Measurements from ENCODE around the gene CIDEB.

Gene CIDEB

DNA sequence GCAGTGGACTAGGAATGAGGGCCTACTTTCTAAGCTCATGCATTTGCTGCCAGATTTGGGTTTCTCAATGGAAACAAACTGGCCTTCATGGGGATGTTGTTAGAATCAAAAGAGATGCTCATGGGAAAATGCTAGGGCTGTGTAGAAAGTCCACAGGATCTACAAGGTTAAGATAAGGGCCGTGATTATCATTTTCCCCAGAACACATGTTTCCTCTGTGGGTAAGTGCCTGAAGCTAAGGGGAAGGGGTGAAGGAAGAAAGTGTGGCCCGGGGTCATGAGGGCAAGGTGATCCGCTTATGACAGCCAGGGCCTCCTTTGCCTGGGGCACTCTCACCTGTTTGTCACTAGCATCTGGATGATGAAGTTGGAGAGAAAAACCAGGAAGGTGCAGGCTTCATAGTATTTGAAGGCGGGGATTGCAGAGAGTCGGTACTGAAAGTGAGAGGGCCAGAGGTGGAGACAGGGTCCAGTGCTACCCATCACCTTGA, 17.3 kb upstream of the CIDEB start:
- H3K36me3 ChIP-seq (ENCODE audit: control insufficient read depth in 5 of 5, insufficient read depth in 5 of 5, low read length in 5 of 5), result peaks cover 0 to 62% (median 42%) of the 10 kb centered on the region in 5 donors
- no peak overlapping the region for H3K4me3 ChIP-seq (ENCODE audit: low read depth in 1 of 5, low read length in 5 of 5)
- H3K4me1 ChIP-seq (ENCODE audit: control insufficient read depth in 5 of 5, insufficient read depth in 5 of 5, low read length in 5 of 5), result peaks cover 0 to 25% (median 14%) of the 10 kb centered on the region in 5 donors
- no peaks in the 10 kb centered on the region for H3K27me3 ChIP-seq (ENCODE audit: control insufficient read depth in 5 of 5, insufficient read depth in 4 of 5, low read length in 5 of 5)
- H3K27ac ChIP-seq (ENCODE audit: low read depth, low read length), result no peak overlapping the region
- H3K9ac ChIP-seq (ENCODE audit: low read length in 5 of 5), result no peak overlapping the region
- H3K9me3 ChIP-seq (ENCODE audit: control insufficient read depth in 5 of 5, low read length in 5 of 5), result no peaks in the 10 kb centered on the region

DNA sequence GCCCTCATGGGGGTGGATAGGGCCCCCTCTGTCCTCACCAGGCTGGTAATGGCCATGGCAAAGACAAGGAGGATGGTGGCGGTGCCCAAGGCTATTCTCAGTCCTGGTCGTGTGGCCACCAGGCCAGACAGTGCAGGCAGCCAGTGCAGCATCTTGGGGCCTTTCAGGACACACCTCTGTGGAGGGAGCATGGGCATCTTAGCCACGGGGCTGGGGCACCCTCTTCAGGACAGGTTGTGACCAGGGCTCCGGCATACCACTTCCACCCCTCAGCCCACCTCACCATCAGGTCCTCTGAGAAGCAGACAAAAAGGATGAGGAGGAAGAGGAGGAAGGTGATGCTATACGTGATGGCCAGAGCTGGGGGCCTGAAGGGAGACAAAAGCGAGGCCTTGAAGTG, 16.2 kb upstream of the CIDEB start:
- Histone ChIP-seq H3K27me3 (ENCODE audit: control insufficient read depth in 5 of 5, insufficient read depth in 4 of 5, low read length in 5 of 5) (peaks cover 0 to 3% (median 0%) of the 10 kb centered on the region in 5 donors), H3K9me3 (ENCODE audit: control insufficient read depth in 5 of 5, low read length in 5 of 5) (no peaks in the 10 kb centered on the region), H3K27ac (ENCODE audit: low read depth, low read length) (no peak overlapping the region), H3K4me1 (ENCODE audit: control insufficient read depth in 5 of 5, insufficient read depth in 5 of 5, low read length in 5 of 5) (peaks cover 0 to 15% (median 12%) of the 10 kb centered on the region in 5 donors), H3K36me3 (ENCODE audit: control insufficient read depth in 5 of 5, insufficient read depth in 5 of 5, low read length in 5 of 5) (peaks cover 0 to 64% (median 47%) of the 10 kb centered on the region in 5 donors), H3K4me3 (ENCODE audit: low read depth in 1 of 5, low read length in 5 of 5) (no peak overlapping the region), H3K9ac (ENCODE audit: low read length in 5 of 5) (no peak overlapping the region)

DNA sequence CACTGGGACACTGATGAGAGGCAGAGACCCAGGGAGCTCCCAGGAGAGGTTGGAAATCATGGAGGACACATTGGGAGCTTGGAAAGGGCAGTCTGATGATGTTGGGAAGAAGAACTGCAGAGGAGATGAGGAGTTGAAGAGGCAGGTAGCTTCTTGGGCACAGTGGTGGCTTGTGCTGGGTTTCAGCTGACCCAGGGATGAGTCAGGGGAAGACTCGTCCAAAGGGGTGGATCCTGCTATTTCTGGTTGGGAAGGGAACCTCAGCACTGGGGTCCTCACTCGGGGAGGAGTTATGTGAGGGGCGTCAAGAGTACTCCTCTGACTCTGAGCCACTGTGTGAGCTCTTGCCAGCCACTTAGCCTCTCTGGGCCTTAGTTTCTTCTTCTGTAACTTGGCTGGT, 15.6 kb upstream of the CIDEB start:
- Histone ChIP-seq H3K27me3 (ENCODE audit: control insufficient read depth in 5 of 5, insufficient read depth in 4 of 5, low read length in 5 of 5) (peaks cover 0 to 9% (median 0%) of the 10 kb centered on the region in 5 donors), H3K4me3 (ENCODE audit: low read depth in 1 of 5, low read length in 5 of 5) (no peak overlapping the region), H3K4me1 (ENCODE audit: control insufficient read depth in 5 of 5, insufficient read depth in 5 of 5, low read length in 5 of 5) (peaks cover 0 to 16% (median 8%) of the 10 kb centered on the region in 5 donors), H3K9ac (ENCODE audit: low read length in 5 of 5) (no peak overlapping the region), H3K36me3 (ENCODE audit: control insufficient read depth in 5 of 5, insufficient read depth in 5 of 5, low read length in 5 of 5) (peaks cover 0 to 69% (median 51%) of the 10 kb centered on the region in 5 donors), H3K27ac (ENCODE audit: low read depth, low read length) (no peak overlapping the region), H3K9me3 (ENCODE audit: control insufficient read depth in 5 of 5, low read length in 5 of 5) (no peaks in the 10 kb centered on the region)

DNA sequence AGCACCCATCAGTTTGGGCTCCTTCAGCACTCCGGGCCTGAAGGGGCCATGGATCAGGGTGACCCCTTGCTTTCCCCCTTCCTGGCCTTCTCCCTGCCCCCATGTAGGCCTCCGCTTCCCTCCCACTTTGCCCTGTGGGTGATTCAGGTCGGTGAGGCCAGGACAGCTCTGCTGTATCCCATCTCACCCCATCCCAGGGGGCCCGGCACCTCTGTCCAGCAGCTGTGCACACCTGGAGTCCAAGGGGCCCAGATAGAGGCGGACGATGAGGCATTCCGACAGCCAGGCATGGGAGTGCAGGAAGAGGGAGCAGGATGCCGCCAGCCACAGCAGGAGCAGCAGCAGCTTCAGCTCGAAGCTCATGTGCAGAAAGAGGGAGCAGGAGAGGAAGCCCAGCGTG, 14.9 kb upstream of the CIDEB start:
- Histone ChIP-seq H3K36me3 (ENCODE audit: control insufficient read depth in 5 of 5, insufficient read depth in 5 of 5, low read length in 5 of 5) (peaks cover 0 to 73% (median 54%) of the 10 kb centered on the region in 5 donors), H3K4me1 (ENCODE audit: control insufficient read depth in 5 of 5, insufficient read depth in 5 of 5, low read length in 5 of 5) (peaks cover 0 to 18% (median 8%) of the 10 kb centered on the region in 5 donors), H3K4me3 (ENCODE audit: low read depth in 1 of 5, low read length in 5 of 5) (no peak overlapping the region), H3K9ac (ENCODE audit: low read length in 5 of 5) (no peak overlapping the region), H3K27ac (ENCODE audit: low read depth, low read length) (no peak overlapping the region), H3K9me3 (ENCODE audit: control insufficient read depth in 5 of 5, low read length in 5 of 5) (no peaks in the 10 kb centered on the region), H3K27me3 (ENCODE audit: control insufficient read depth in 5 of 5, insufficient read depth in 4 of 5, low read length in 5 of 5) (peaks cover 0 to 12% (median 0%) of the 10 kb centered on the region in 5 donors)

DNA sequence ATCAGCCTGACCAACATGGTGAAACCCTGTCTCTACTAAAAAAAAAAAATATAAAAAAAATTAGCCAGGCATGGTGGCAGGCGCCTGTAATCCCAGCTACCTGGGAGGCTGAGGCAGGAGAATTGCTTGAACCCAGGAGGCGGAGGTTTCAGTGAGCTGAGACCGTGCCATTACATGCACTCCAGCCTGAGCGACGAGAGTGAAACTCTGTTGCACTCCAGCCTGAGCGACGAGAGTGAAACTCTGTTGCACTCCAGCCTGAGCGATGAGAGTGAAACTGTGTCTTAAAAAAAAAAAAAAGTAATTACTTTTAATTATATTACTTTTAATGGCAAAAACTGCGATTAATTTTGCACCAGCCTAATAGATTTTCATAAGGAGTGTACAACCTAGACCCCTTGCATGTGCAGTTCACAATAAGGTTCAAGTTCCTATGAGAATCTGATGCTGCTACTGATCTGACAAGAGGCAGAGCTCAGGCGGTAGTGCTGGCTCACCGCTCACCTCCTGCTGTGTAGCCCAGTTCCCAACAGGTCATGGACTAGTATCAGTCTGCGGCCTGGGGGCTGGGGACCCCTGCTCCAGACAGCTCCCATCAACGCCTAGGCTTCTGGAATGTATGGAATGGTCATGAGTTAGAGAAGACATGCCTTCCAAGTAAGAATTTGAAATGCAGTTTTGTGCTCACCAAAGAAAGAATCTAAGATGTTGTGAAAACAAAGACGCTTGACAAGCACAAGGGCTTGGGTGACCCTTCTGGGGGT, 13.6 kb upstream of the CIDEB start:
- peaks cover 0 to 15% (median 0%) of the 10 kb centered on the region in 5 donors for H3K27me3 ChIP-seq (ENCODE audit: control insufficient read depth in 5 of 5, insufficient read depth in 4 of 5, low read length in 5 of 5)
- H3K36me3 ChIP-seq (ENCODE audit: control insufficient read depth in 5 of 5, insufficient read depth in 5 of 5, low read length in 5 of 5), result peaks cover 0 to 73% (median 50%) of the 10 kb centered on the region in 5 donors
- no peak overlapping the region for H3K27ac ChIP-seq (ENCODE audit: low read depth, low read length)
- no peak overlapping the region for H3K4me3 ChIP-seq (ENCODE audit: low read depth in 1 of 5, low read length in 5 of 5)
- peaks cover 0 to 20% (median 0%) of the 10 kb centered on the region in 5 donors for H3K4me1 ChIP-seq (ENCODE audit: control insufficient read depth in 5 of 5, insufficient read depth in 5 of 5, low read length in 5 of 5)
- H3K9me3 ChIP-seq (ENCODE audit: control insufficient read depth in 5 of 5, low read length in 5 of 5), result no peaks in the 10 kb centered on the region
- no peak overlapping the region for H3K9ac ChIP-seq (ENCODE audit: low read length in 5 of 5)

DNA sequence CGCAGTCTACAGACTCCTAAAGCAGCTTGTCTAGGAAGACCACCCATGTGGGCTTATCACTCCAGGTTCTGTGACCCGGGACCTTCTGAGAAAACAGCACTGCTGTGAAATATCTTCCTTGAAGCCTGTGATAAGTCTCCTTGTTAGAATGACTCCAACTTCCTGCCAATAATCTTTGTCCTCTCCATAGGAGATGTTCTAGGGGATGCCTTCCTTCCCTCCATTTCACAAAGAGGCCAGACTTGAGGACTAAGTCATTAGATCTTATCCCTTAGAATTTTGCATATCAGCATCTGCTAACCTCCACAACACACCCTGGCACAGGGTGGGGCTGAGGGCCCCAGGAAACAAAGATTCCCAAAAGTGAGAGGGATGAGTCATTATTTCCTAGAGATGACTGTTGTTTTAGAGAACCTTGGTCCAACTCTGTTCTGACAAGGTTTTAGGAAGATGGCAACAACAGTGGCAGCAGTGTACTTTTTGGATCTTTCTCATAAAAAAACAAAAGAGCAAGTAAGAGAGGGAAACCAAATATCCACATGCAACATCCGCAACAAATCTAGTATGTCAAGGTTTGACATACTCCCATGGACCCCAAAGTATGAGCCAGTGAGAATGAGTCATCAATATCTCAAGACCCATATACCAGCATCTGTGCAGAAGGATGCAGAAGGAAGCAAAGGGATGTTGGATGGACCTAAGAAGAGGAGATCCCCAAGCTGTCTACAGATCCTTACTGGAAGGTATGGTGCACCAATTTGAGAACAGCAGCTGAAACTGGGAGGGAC, 9.6 kb upstream of the CIDEB start:
- peaks cover 7 to 56% (median 38%) of the 10 kb centered on the region in 5 donors for H3K4me1 ChIP-seq (ENCODE audit: control insufficient read depth in 5 of 5, insufficient read depth in 5 of 5, low read length in 5 of 5)
- no peak overlapping the region for H3K4me3 ChIP-seq (ENCODE audit: low read depth in 1 of 5, low read length in 5 of 5)
- H3K27me3 ChIP-seq (ENCODE audit: control insufficient read depth in 5 of 5, insufficient read depth in 4 of 5, low read length in 5 of 5), result peaks cover 0 to 15% (median 0%) of the 10 kb centered on the region in 5 donors
- H3K36me3 ChIP-seq (ENCODE audit: control insufficient read depth in 5 of 5, insufficient read depth in 5 of 5, low read length in 5 of 5), result peaks cover 0 to 37% (median 27%) of the 10 kb centered on the region in 5 donors
- no peak overlapping the region for H3K9ac ChIP-seq (ENCODE audit: low read length in 5 of 5)
- H3K27ac ChIP-seq (ENCODE audit: low read depth, low read length), result no peak overlapping the region
- no peaks in the 10 kb centered on the region for H3K9me3 ChIP-seq (ENCODE audit: control insufficient read depth in 5 of 5, low read length in 5 of 5)

DNA sequence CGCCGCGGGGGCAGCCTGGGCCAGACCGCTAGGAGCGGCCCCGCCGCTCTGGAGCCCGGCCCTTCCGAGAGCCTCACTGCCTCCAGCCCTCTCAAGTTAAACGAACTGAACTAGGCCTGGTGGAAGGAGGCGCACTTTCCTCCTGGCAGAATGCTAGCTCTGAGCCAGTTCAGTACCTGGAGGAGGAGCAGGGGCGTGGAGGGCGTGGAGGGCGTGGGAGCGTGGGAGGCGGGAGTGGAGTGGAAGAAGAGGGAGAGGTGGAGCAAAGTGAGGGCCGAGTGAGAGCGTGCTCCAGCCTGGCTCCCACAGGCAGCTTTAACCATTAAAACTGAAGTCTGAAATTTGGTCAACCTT, 8.8 kb upstream of the CIDEB start:
- H3K4me1 ChIP-seq (ENCODE audit: control insufficient read depth in 5 of 5, insufficient read depth in 5 of 5, low read length in 5 of 5), result peaks cover 11 to 64% (median 45%) of the 10 kb centered on the region in 5 donors
- H3K9ac ChIP-seq (ENCODE audit: low read length in 5 of 5), result peak overlapping the region in 1 of 5 donors; percentile 5
- no peaks in the 10 kb centered on the region for H3K9me3 ChIP-seq (ENCODE audit: control insufficient read depth in 5 of 5, low read length in 5 of 5)
- peaks cover 0 to 30% (median 23%) of the 10 kb centered on the region in 5 donors for H3K36me3 ChIP-seq (ENCODE audit: control insufficient read depth in 5 of 5, insufficient read depth in 5 of 5, low read length in 5 of 5)
- H3K27me3 ChIP-seq (ENCODE audit: control insufficient read depth in 5 of 5, insufficient read depth in 4 of 5, low read length in 5 of 5), result peaks cover 0 to 15% (median 0%) of the 10 kb centered on the region in 5 donors
- peak overlapping the region in 1 of 5 donors; percentile 28 for H3K4me3 ChIP-seq (ENCODE audit: low read depth in 1 of 5, low read length in 5 of 5)
- peak overlapping the region; percentile 40 for H3K27ac ChIP-seq (ENCODE audit: low read depth, low read length)

DNA sequence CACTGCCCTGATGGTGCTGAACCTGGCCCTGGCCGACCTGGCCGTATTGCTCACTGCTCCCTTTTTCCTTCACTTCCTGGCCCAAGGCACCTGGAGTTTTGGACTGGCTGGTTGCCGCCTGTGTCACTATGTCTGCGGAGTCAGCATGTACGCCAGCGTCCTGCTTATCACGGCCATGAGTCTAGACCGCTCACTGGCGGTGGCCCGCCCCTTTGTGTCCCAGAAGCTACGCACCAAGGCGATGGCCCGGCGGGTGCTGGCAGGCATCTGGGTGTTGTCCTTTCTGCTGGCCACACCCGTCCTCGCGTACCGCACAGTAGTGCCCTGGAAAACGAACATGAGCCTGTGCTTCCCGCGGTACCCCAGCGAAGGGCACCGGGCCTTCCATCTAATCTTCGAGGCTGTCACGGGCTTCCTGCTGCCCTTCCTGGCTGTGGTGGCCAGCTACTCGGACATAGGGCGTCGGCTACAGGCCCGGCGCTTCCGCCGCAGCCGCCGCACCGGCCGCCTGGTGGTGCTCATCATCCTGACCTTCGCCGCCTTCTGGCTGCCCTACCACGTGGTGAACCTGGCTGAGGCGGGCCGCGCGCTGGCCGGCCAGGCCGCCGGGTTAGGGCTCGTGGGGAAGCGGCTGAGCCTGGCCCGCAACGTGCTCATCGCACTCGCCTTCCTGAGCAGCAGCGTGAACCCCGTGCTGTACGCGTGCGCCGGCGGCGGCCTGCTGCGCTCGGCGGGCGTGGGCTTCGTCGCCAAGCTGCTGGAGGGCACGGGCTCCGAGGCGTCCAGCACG, 8.2 kb upstream of the CIDEB start:
- peaks cover 0 to 15% (median 0%) of the 10 kb centered on the region in 5 donors for H3K27me3 ChIP-seq (ENCODE audit: control insufficient read depth in 5 of 5, insufficient read depth in 4 of 5, low read length in 5 of 5)
- H3K4me1 ChIP-seq (ENCODE audit: control insufficient read depth in 5 of 5, insufficient read depth in 5 of 5, low read length in 5 of 5), result peaks cover 11 to 70% (median 51%) of the 10 kb centered on the region in 5 donors
- peak overlapping the region in 1 of 5 donors; percentile 5 for H3K9ac ChIP-seq (ENCODE audit: low read length in 5 of 5)
- H3K9me3 ChIP-seq (ENCODE audit: control insufficient read depth in 5 of 5, low read length in 5 of 5), result no peaks in the 10 kb centered on the region
- H3K36me3 ChIP-seq (ENCODE audit: control insufficient read depth in 5 of 5, insufficient read depth in 5 of 5, low read length in 5 of 5), result peaks cover 0 to 28% (median 21%) of the 10 kb centered on the region in 5 donors
- peak overlapping the region; percentile 40 for H3K27ac ChIP-seq (ENCODE audit: low read depth, low read length)
- peak overlapping the region in 4 of 5 donors; percentile 6 to 28 (median 10) for H3K4me3 ChIP-seq (ENCODE audit: low read depth in 1 of 5, low read length in 5 of 5)

DNA sequence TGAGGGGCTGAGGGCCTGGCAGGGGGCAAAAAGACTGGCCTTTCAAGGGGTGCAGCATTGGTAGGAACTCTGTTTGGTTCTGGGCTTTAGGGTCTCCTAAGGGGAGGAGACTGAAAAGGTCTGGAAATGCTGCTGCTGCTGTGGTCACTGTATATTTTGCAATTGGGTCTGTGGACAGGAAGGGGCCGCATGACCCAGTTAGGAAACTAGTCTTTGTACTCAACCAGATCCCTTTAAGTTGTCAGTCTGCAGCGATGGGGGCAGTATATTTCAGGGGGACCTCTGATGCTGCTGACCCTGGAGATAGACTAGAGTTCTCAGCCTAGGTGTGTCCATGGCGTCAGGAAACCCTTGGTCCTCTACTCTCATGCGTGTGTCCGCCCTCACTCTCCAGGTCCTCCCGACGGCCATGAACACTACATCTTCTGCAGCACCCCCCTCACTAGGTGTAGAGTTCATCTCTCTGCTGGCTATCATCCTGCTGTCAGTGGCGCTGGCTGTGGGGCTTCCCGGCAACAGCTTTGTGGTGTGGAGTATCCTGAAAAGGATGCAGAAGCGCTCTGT, 7.5 kb upstream of the CIDEB start:
- Histone ChIP-seq H3K27ac (ENCODE audit: low read depth, low read length) (peak overlapping the region; percentile 74), H3K4me1 (ENCODE audit: control insufficient read depth in 5 of 5, insufficient read depth in 5 of 5, low read length in 5 of 5) (peaks cover 13 to 76% (median 56%) of the 10 kb centered on the region in 5 donors), H3K9me3 (ENCODE audit: control insufficient read depth in 5 of 5, low read length in 5 of 5) (no peaks in the 10 kb centered on the region), H3K27me3 (ENCODE audit: control insufficient read depth in 5 of 5, insufficient read depth in 4 of 5, low read length in 5 of 5) (peaks cover 0 to 15% (median 0%) of the 10 kb centered on the region in 5 donors), H3K9ac (ENCODE audit: low read length in 5 of 5) (peak overlapping the region in 1 of 5 donors; percentile 9), H3K36me3 (ENCODE audit: control insufficient read depth in 5 of 5, insufficient read depth in 5 of 5, low read length in 5 of 5) (peaks cover 0 to 23% (median 19%) of the 10 kb centered on the region in 5 donors), H3K4me3 (ENCODE audit: low read depth in 1 of 5, low read length in 5 of 5) (peak overlapping the region in 2 of 5 donors; percentile 8 to 28)

Measured in subcutaneous abdominal adipose tissue (tissue), 5 donors.